Uterus (tissue), 4 donors: Measurements from ENCODE around the gene TRPV5. TPM values are rescaled to one million over a fixed set of nuclear protein-coding genes. Genes with fewer than 3 reads are reported as not detected.

Source experiments
- DNase-seq, 2 donors: peaks; one replicate each; pipeline ENCODE4 v3.0.0-alpha.2; 2019 to 2020
- H3K27ac ChIP-seq, 2 donors: fragments of 200-600 bp; sonication (generic); 1 replicate in 1 of 2; 2 replicates in 1 of 2; pipeline ENCODE4 v1.5.1; 2016 to 2018
- H3K27me3 ChIP-seq, 2 donors: fragments of 200-600 bp; sonication (generic); one replicate each; pipeline ENCODE4 v1.5.1; 2018 to 2019; ENCODE audit warnings: control low read depth in 1 of 2
- H3K36me3 ChIP-seq, 2 donors: fragments of 200-600 bp; sonication (generic); one replicate each; pipeline ENCODE4 v1.5.1; 2019; ENCODE audit warnings: control low read depth in 1 of 2
- H3K4me1 ChIP-seq, 2 donors: fragments of 200-600 bp; sonication (generic); one replicate each; pipeline ENCODE4 v1.5.1; 2018 to 2019; ENCODE audit warnings: control low read depth in 1 of 2
- H3K4me3 ChIP-seq, 2 donors: fragments of 200-600 bp; sonication (generic); 1 replicate in 1 of 2; 2 replicates in 1 of 2; pipeline ENCODE4 v1.5.1; 2018 to 2019; ENCODE audit warnings: mild to moderate bottlenecking in 1 of 2
- H3K9me3 ChIP-seq, 2 donors: fragments of 200-600 bp; sonication (generic); one replicate each; pipeline ENCODE4 v1.5.1; 2019; ENCODE audit warnings: control low read depth in 1 of 2
- POLR2A ChIP-seq, 2 donors: fragments of 450-650 bp; IDR thresholded peaks; one replicate each; pipeline ENCODE4 v1.6.1; 2016; ENCODE audit warnings: antibody characterized with exemption in 2 of 2, mild to moderate bottlenecking in 1 of 2, moderate library complexity in 1 of 2
- intact Hi-C: fragments of 100-400 bp; cut with DNase I; formaldehyde crosslinking; loops from one replicate; pipeline ENCODE4 v1.15.1; 2023; ENCODE audit warnings: low total_unique reads
- total RNA-seq, 4 donors: library from RNA; depleted of rRNA in 3 of 4; stranded (reverse); fragments of >200 nt in 3 of 4; gene quantifications; one replicate each; pipeline versions ENCODE4 v1.1.0 to v1.2.4, GENCODE V29; 2014 to 2023
- TF ChIP-seq, protein P1 (sequence below), 4 experiments: fragments of 200-600 bp in 2 of 4; fragments of 450-650 bp in 2 of 4; sonication (generic) in 2 of 4; IDR thresholded peaks; one replicate each; pipeline ENCODE4 v1.5.1; 2016 to 2019; ENCODE audit warnings: antibody characterized with exemption in 4 of 4, mild to moderate bottlenecking in 2 of 4, moderate library complexity in 1 of 4
- donor health status: DM: yes; HTN: yes; CAD: no.

Gene TRPV5
- total RNA-seq, 4 donors from 2014 or later: 0.34 TPM; not detected in 3

DNA sequence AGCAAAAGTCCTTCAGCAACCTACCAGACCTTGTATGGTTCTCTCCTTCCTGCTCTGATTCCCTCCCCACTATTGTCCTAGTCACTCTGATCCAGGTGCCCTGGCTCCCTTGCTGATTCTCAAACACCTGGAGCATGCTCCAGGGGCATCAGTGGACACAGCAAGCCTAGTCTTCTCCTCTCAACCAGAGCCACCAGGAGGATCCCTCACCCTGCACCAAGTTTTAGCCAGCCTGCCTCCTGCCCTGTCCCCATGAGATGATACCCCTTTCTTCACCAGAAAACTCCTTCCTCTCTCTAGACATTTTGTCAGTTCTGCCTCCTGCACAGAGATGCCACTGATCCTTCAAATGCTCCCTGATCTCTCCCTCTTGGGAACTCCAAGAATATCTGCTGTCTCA lies 16.7 kb upstream of the TRPV5 start:
- DNase-seq: no peak
- no peaks in the 10 kb centered on the region for H3K27me3 ChIP-seq
- no peaks in the 10 kb centered on the region for H3K4me1 ChIP-seq
- no peaks in the 10 kb centered on the region for H3K9me3 ChIP-seq
- no peaks in the 10 kb centered on the region for H3K36me3 ChIP-seq
- no peak overlapping the region for H3K27ac ChIP-seq
- H3K4me3 ChIP-seq: no peak overlapping the region
- no peak for TF ChIP-seq POLR2A (IDR thresholded peaks at IDR 0.05)
- TF ChIP-seq, protein P1, sequence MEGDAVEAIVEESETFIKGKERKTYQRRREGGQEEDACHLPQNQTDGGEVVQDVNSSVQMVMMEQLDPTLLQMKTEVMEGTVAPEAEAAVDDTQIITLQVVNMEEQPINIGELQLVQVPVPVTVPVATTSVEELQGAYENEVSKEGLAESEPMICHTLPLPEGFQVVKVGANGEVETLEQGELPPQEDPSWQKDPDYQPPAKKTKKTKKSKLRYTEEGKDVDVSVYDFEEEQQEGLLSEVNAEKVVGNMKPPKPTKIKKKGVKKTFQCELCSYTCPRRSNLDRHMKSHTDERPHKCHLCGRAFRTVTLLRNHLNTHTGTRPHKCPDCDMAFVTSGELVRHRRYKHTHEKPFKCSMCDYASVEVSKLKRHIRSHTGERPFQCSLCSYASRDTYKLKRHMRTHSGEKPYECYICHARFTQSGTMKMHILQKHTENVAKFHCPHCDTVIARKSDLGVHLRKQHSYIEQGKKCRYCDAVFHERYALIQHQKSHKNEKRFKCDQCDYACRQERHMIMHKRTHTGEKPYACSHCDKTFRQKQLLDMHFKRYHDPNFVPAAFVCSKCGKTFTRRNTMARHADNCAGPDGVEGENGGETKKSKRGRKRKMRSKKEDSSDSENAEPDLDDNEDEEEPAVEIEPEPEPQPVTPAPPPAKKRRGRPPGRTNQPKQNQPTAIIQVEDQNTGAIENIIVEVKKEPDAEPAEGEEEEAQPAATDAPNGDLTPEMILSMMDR (IDR thresholded peaks at IDR 0.05): no peak
- intact Hi-C loops: no loop called here

DNA sequence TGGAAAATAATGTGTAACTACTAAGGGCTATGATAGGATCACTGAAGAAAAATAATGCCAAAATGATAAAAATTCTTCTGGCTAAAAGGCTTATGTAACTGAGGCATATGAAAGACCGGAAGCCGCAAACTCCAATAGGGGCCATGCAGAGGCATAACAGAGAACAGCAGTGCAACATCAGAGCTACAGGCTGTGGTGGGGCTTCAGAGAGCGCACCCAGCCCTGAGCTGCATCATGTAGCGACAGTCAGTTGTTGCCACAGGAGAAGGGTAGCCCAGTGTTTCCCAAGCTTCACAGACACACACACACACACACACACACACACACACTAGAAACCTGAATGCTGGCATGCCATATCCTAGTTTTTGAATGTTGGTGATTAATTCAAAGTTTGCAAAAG lies 15.1 kb upstream of the TRPV5 start:
- intact Hi-C loops: no loop called here
- no peaks in the 10 kb centered on the region for H3K27me3 ChIP-seq
- TF ChIP-seq, protein P1 (IDR thresholded peaks at IDR 0.05): no peak
- TF ChIP-seq POLR2A (IDR thresholded peaks at IDR 0.05): no peak

DNA sequence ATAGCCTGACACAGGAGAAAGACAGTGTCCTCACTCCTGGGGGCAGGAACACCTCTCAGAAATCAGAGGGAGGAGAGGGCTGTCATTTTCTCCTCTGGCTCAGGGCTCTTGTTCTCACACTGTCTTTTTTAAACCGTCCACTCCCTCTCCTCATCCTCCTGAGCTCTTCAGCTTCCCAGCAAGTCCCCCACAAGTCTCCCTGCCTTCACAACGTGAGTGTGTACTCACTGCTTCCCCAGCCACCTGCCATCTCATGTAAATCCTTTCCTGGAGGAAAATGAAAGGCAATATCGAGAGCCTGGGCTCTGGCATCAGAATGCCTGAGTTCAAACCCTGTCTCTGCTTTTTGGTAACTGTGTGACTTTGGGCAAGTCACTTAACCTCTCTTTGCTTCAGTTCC lies 11.5 kb upstream of the TRPV5 start:
- intact Hi-C loops: no loop called here
- H3K27ac ChIP-seq: no peak overlapping the region
- H3K36me3 ChIP-seq: no peaks in the 10 kb centered on the region
- no peak for TF ChIP-seq POLR2A (IDR thresholded peaks at IDR 0.05)
- TF ChIP-seq, protein P1 (IDR thresholded peaks at IDR 0.05): no peak
- H3K4me3 ChIP-seq: no peak overlapping the region
- no peaks in the 10 kb centered on the region for H3K9me3 ChIP-seq
- H3K27me3 ChIP-seq: no peaks in the 10 kb centered on the region
- H3K4me1 ChIP-seq: no peaks in the 10 kb centered on the region
- DNase-seq: no peak

More for the DNA sequence above, 15.1 kb upstream of the TRPV5 start:
- Histone ChIP-seq H3K27ac (no peak overlapping the region), H3K36me3 (no peaks in the 10 kb centered on the region), H3K4me1 (no peaks in the 10 kb centered on the region), H3K4me3 (no peak overlapping the region), H3K9me3 (no peaks in the 10 kb centered on the region)
- DNase-seq: no peak

DNA sequence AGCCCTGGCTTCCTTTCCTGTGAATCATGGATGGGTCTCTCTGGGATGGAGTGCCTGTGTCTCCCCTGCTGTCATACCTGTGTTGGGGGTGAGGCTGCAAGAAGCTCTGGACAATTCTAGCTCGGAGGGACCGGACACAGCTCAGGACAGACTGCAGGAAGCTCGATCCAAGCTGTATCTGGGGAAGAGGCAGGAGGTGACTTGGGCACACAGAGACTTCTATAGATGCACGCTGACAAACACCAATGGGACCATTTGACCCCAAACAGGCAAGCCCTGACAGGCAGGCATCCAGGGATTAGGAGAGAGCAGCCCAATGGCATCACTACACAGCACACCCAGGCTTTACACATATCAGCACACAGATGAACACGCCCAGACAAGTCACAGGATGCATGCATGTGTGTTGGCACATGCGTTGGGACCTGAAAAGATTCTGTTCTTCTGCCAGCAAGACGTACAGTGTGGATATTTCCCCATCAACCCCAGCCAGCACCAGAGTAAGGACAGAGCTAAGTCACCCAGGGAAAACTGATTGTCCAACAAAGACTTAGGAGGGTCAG lies 10.2 kb upstream of the TRPV5 start:
- Histone ChIP-seq H3K9me3 (no peaks in the 10 kb centered on the region), H3K4me1 (no peaks in the 10 kb centered on the region), H3K27me3 (no peaks in the 10 kb centered on the region), H3K4me3 (no peak overlapping the region), H3K36me3 (no peaks in the 10 kb centered on the region), H3K27ac (no peak overlapping the region)
- TF ChIP-seq POLR2A (IDR thresholded peaks at IDR 0.05): no peak
- TF ChIP-seq, protein P1 (IDR thresholded peaks at IDR 0.05): no peak
- intact Hi-C loops: no loop called here
- DNase-seq: no peak

DNA sequence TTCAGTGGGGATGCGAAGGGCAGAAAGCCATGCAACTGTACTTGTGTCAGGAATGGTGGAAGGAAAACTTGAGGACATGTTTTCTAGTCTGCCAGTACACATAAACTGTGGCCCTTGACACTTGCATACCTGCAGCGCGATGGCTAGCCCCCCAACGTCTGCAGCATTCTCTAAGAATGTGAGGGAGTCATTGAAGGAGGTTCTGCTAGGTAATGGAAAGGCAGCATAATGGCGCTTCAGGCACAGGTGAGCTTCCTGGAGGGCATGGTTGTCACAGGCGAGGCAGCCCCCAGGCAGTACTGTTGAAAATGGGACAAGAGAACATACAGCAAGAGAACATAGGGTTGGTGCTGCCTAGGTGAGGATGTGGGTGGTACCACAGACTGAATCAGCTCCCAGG lies 9.2 kb upstream of the TRPV5 start:
- DNase-seq: no peak
- no peak overlapping the region for H3K4me3 ChIP-seq
- no peaks in the 10 kb centered on the region for H3K4me1 ChIP-seq
- no peaks in the 10 kb centered on the region for H3K9me3 ChIP-seq
- H3K36me3 ChIP-seq: no peaks in the 10 kb centered on the region
- no peaks in the 10 kb centered on the region for H3K27me3 ChIP-seq
- intact Hi-C loops: no loop called here
- no peak for TF ChIP-seq POLR2A (IDR thresholded peaks at IDR 0.05)
- H3K27ac ChIP-seq: no peak overlapping the region

DNA sequence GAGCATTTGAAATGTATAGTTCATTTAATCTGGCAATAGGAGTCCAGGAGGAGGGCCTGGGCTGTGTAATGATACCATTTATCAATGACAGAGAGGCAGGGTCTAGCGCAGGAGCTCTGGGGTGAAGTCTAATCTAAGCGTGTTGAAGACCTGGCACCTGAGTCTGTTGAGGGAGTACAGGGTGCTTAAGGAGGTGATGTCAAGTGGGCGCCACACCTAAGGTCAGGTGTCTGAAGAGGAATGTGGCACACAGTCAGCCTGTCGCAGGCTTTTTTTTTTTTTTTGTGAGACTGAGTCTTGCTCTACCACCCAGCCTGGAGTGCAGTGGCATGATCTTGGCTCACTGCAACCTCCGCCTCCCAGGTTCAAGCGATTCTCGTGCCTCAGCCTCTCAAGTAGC lies 8.0 kb upstream of the TRPV5 start:
- no peaks in the 10 kb centered on the region for H3K27me3 ChIP-seq
- no peaks in the 10 kb centered on the region for H3K4me1 ChIP-seq
- no peak for DNase-seq
- H3K27ac ChIP-seq: no peak overlapping the region
- H3K36me3 ChIP-seq: no peaks in the 10 kb centered on the region
- intact Hi-C loops: no loop called here
- TF ChIP-seq, protein P1 (IDR thresholded peaks at IDR 0.05): no peak
- TF ChIP-seq POLR2A (IDR thresholded peaks at IDR 0.05): no peak
- no peak overlapping the region for H3K4me3 ChIP-seq
- no peaks in the 10 kb centered on the region for H3K9me3 ChIP-seq
